B cell (primary cell): Measurements from ENCODE around the gene LPCAT1. TPM values are rescaled to one million over a fixed set of nuclear protein-coding genes. Genes with fewer than 3 reads are reported as not detected.

Experiments
- ATAC-seq: fragments of 200-7000 bp; cut with Tn5 transposase; one replicate; pipeline ENCODE4 v1.10.0; 2021; ENCODE audit warnings: low read depth, mild to moderate bottlenecking, moderate number of reproducible peaks, moderate library complexity
- CTCF ChIA-PET: fragments of 350-600 bp; sonication (Branson Sonifier 250); formaldehyde crosslinking; loops from one replicate; lab custom pipeline; 2021; ENCODE audit warnings: antibody characterized with exemption, inconsistent platforms; lab: Charles Lee
- POLR2A ChIA-PET: fragments of 350-600 bp; sonication (Branson Sonifier 250); formaldehyde crosslinking; loops from one replicate; lab custom pipeline; 2021; ENCODE audit warnings: antibody characterized with exemption; lab: Charles Lee
- DNase-seq: peaks from one replicate; pipeline ENCODE4 v3.0.0; 2013
- H2AFZ ChIP-seq: 2 replicates; pipeline ENCODE4 v1.6.1; 2012; ENCODE audit warnings: mild to moderate bottlenecking, low read depth, low read length; ENCODE audit not compliant: insufficient read depth, poor library complexity, severe bottlenecking
- H3K27ac ChIP-seq, 2 donors: 1 replicate in 1 of 2; 2 replicates in 1 of 2; pipeline ENCODE4 v1.5.1; 2012 to 2013; ENCODE audit warnings: low read length in 2 of 2, mild to moderate bottlenecking in 2 of 2, moderate library complexity in 1 of 2
- H3K27me3 ChIP-seq, 4 experiments: fragments of 200-600 bp in 1 of 4; sonication (generic) in 1 of 4; replicated peaks in 1 of 4; 1 replicate in 2 of 4; 2 replicates in 2 of 4; pipeline versions ENCODE4 v1.6.1 to v1.7.0; 2013 to 2016; ENCODE audit warnings: low read length in 3 of 4, mild to moderate bottlenecking in 2 of 4, mixed read lengths in 1 of 4, moderate library complexity in 1 of 4; ENCODE audit not compliant: insufficient read depth in 4 of 4, control insufficient read depth in 3 of 4; ENCODE audit errors: control extremely low read depth in 1 of 4
- H3K36me3 ChIP-seq, 2 experiments: replicated peaks in 1 of 2; 1 replicate in 1 of 2; 2 replicates in 1 of 2; pipeline versions ENCODE4 v1.6.1 to v1.7.1; 2013; ENCODE audit warnings: low read length in 1 of 2; ENCODE audit not compliant: insufficient read depth in 2 of 2, control insufficient read depth in 1 of 2; ENCODE audit errors: control extremely low read depth in 1 of 2, extremely low read depth in 1 of 2
- H3K4me1 ChIP-seq, 2 donors: fragments of 200-600 bp in 1 of 2; sonication (generic) in 1 of 2; 1 replicate in 1 of 2; 2 replicates in 1 of 2; pipeline versions ENCODE4 v1.5.1 to v1.6.1; 2013 to 2017; ENCODE audit warnings: low read length in 2 of 2; ENCODE audit not compliant: control insufficient read depth in 2 of 2, insufficient read depth in 2 of 2
- H3K4me2 ChIP-seq: replicated peaks from 2 replicates; pipeline ENCODE3; 2012; ENCODE audit warnings: mild to moderate bottlenecking, low read depth, low read length; ENCODE audit not compliant: poor library complexity, severe bottlenecking
- H3K4me3 ChIP-seq, 5 experiments: fragments of 200-600 bp in 1 of 5; sonication (generic) in 1 of 5; 1 replicate in 3 of 5; 2 replicates in 2 of 5; pipeline versions ENCODE4 v1.5.1 to v1.7.0; 2011 to 2016; ENCODE audit warnings: low read length in 4 of 5, mild to moderate bottlenecking in 4 of 5, low read depth in 2 of 5, control low read depth in 1 of 5, moderate library complexity in 1 of 5; ENCODE audit not compliant: insufficient read depth in 1 of 5; ENCODE audit errors: control extremely low read depth in 1 of 5, extremely low read depth in 1 of 5
- H3K79me2 ChIP-seq: fragments of 200-600 bp; sonication (generic); one replicate; pipeline ENCODE4 v1.6.0; 2016; ENCODE audit warnings: low read length; ENCODE audit not compliant: control insufficient read depth, insufficient read depth
- H3K9ac ChIP-seq: fragments of 200-600 bp; sonication (generic); 2 replicates; pipeline ENCODE4 v1.6.1; 2017; ENCODE audit warnings: mild to moderate bottlenecking, low read length, moderate library complexity
- H3K9me3 ChIP-seq, 3 donors: one replicate each; pipeline versions ENCODE4 v1.6.1 to v1.7.1; 2013; ENCODE audit warnings: low read length in 2 of 3; ENCODE audit not compliant: control insufficient read depth in 2 of 3, insufficient read depth in 1 of 3; ENCODE audit errors: control extremely low read depth in 1 of 3
- H4K20me1 ChIP-seq: 2 replicates; pipeline ENCODE4 v1.6.0; 2012; ENCODE audit warnings: mild to moderate bottlenecking, low read length; ENCODE audit not compliant: insufficient read depth, control insufficient read depth, poor library complexity, severe bottlenecking
- H3K27ac Mint-ChIP-seq: one replicate; pipeline ENCODE4 v1.8.0; 2021; ENCODE audit warnings: mixed read lengths
- H3K27me3 Mint-ChIP-seq: one replicate; pipeline ENCODE4 v1.8.0; 2021; ENCODE audit warnings: mixed read lengths
- H3K4me1 Mint-ChIP-seq: one replicate; pipeline ENCODE4 v1.8.0; 2021; ENCODE audit warnings: mixed read lengths
- H3K4me3 Mint-ChIP-seq: one replicate; pipeline ENCODE4 v1.8.0; 2021; ENCODE audit warnings: mixed read lengths
- H3K9me3 Mint-ChIP-seq: one replicate; pipeline ENCODE4 v1.8.0; 2022; ENCODE audit warnings: mixed read lengths; ENCODE audit not compliant: insufficient read depth
- EZH2 ChIP-seq: IDR thresholded peaks from 2 replicates; pipeline ENCODE4 v1.6.1; 2012; ENCODE audit warnings: borderline replicate concordance, low read depth, mild to moderate bottlenecking, moderate library complexity, low read length; ENCODE audit not compliant: insufficient read depth, poor library complexity, severe bottlenecking
- WGBS: methylation state at CpG from one replicate; pipeline ENCODE4 v1.1.5; 2013; ENCODE audit warnings: missing lambda C conversion rate; ENCODE audit not compliant: insufficient coverage; 5-methylcytosine and 5-hydroxymethylcytosine counted together
- intact Hi-C: fragments of 100-400 bp; cut with micrococcal nuclease; formaldehyde crosslinking; loops from one replicate; pipeline ENCODE4 v1.10.0; 2022
- polyA plus RNA-seq: library from polyadenylated mRNA; depleted of rRNA; stranded (reverse); fragments of >200 nt; gene quantifications from 2 replicates; pipeline ENCODE4 v1.2.3, GENCODE V29; 2012
- total RNA-seq, 2 donors: library from RNA; stranded (reverse); fragments of 120-200 nt in 1 of 2; gene quantifications; 1 replicate in 1 of 2; 2 replicates in 1 of 2; pipeline versions ENCODE4 v1.2.3 to v1.2.4, GENCODE V29; 2013 to 2022
- TF ChIP-seq, protein P1 (sequence below): fragments of 200-600 bp; IDR thresholded peaks from one replicate; pipeline ENCODE4 v1.8.0; 2022; ENCODE audit warnings: antibody characterized with exemption, mild to moderate bottlenecking

Gene LPCAT1
- total and polyA plus RNA-seq, 2 donors (not counting 1 experiment from before 2014, with no cell fraction given): 94.8 to 159 TPM

DNA sequence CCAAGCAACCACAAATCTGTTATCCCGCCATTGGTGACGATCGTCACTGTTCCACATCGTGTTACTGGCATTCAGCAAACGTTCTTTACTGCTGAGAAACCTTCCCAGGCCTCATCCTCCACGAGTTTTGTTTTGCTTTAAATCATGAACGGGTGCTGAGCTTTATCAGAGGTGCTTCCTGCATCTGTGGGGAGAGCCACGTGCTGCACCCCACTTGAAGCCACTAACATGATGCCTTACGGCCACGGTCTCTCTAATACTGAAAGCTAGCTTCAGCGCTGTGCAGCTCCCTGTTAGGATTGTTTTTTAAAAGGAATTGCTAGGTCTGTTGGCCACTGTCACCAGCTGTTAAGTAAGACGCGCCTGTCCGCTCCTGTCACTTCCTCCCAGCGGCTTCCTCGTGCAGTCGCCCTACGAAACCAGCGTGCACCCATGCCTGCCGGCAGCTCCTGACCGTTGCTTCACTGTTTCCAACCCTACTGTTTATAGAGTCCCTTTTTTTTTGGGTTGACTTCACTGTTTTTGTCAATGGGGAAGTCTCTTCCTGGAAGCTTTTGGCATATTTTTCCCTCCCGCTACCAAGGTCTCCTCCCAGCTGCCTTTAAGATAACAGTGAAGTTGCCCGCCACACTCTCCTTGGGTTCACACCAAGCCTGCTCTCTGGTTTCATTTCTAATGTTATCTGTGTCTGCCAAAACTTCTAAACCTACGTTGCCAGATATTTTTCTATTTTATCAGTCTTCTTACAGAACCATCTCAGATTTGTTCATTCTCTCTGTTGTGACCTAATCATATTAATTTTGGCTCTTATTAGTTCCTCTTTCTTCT, 20.3 kb downstream of the LPCAT1 start:
- Histone ChIP-seq H3K79me2 (peaks cover 89% of the 10 kb centered on the region), H3K36me3 (peaks cover 0 to 30% of the 10 kb centered on the region in 2 experiments), H2AFZ (peak overlapping the region; percentile 7), H3K9ac (peak overlapping the region; percentile 56), H3K9me3 (peaks cover 0 to 3% (median 0%) of the 10 kb centered on the region in 3 donors), H4K20me1 (peaks cover 7% of the 10 kb centered on the region), H3K4me1 (peaks cover 80 to 89% of the 10 kb centered on the region in 2 donors), H3K4me3 (peak overlapping the region in 4 of 5 experiments; percentile 5 to 54 (median 40)), H3K27ac (peak overlapping the region; percentile 91 to 96), H3K4me2 (peak overlapping the region; percentile 77), H3K27me3 (no peaks in the 10 kb centered on the region)
- Mint-ChIP-seq H3K27ac (peak overlapping the region; percentile 95), H3K27me3 (no peaks in the 10 kb centered on the region), H3K4me1 (peaks cover 83% of the 10 kb centered on the region), H3K9me3 (no peaks in the 10 kb centered on the region), H3K4me3 (peak overlapping the region; percentile 83)
- DNase-seq: peak; percentile 81
- intact Hi-C loops: loop anchor here (1.0 kb wide), 3 partner anchors 8 to 24 kb away; no protein-coding TSS in a partner anchor
- ATAC-seq: peak; percentile 34
- CTCF ChIA-PET: interaction anchor here (0.6 to 4.4 kb wide), 15 partner anchors 8 to 330 kb away, joined by 3 to 81 read pairs (median 4); partner anchors contain the start of gene LPCAT1
- TF ChIP-seq, protein P1, sequence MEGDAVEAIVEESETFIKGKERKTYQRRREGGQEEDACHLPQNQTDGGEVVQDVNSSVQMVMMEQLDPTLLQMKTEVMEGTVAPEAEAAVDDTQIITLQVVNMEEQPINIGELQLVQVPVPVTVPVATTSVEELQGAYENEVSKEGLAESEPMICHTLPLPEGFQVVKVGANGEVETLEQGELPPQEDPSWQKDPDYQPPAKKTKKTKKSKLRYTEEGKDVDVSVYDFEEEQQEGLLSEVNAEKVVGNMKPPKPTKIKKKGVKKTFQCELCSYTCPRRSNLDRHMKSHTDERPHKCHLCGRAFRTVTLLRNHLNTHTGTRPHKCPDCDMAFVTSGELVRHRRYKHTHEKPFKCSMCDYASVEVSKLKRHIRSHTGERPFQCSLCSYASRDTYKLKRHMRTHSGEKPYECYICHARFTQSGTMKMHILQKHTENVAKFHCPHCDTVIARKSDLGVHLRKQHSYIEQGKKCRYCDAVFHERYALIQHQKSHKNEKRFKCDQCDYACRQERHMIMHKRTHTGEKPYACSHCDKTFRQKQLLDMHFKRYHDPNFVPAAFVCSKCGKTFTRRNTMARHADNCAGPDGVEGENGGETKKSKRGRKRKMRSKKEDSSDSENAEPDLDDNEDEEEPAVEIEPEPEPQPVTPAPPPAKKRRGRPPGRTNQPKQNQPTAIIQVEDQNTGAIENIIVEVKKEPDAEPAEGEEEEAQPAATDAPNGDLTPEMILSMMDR: no peak
- TF ChIP-seq EZH2: no peak
- POLR2A ChIA-PET: interaction anchor here (0.6 to 3.4 kb wide), 14 partner anchors 8 to 1391 kb away, joined by 3 to 36 read pairs (median 4); partner anchors contain the start of gene LPCAT1
- 8% methylated on average over 24 of the region's 24 CpGs for WGBS
